PC-3 (cell line): ENCODE data around the gene GABRP. TPM values are rescaled to one million over a fixed set of nuclear protein-coding genes. Genes with fewer than 3 reads are reported as not detected.

Experiments used
- ATAC-seq: fragments of 200-7000 bp; cut with Tn5 transposase; 2 replicates; pipeline ENCODE4 v1.9.1; 2020; ENCODE audit warnings: mild to moderate bottlenecking, moderate library complexity
- BruUV-seq: library from RNA; stranded (reverse); fragments of 400-500 nt; replicated peaks from 2 replicates; lab custom pipeline; 2021; lab: Mats Ljungman, UMichigan
- CTCF ChIA-PET: fragments of 300-600 bp; sonication (Branson Sonifier 250); formaldehyde crosslinking; loops from one replicate; lab custom pipeline; 2022; ENCODE audit warnings: antibody characterized with exemption; lab: Charles Lee
- POLR2A ChIA-PET: fragments of 300-600 bp; sonication (Branson Sonifier 250); formaldehyde crosslinking; loops from one replicate; lab custom pipeline; 2022; ENCODE audit warnings: antibody characterized with exemption; ENCODE audit not compliant: unreplicated experiment; lab: Charles Lee
- DNase-seq: peaks from one replicate; pipeline ENCODE4 v3.0.0-alpha.2; 2015
- H2AFZ ChIP-seq: fragments of 300-600 bp; sonication (generic); 2 replicates; pipeline ENCODE4 v1.6.0; 2016; ENCODE audit warnings: antibody characterized with exemption, low read length
- H3F3A ChIP-seq: fragments of 300-600 bp; sonication (generic); one replicate; pipeline ENCODE4 v1.6.0; 2017; ENCODE audit warnings: antibody characterized with exemption, low read length, control low read depth, mild to moderate bottlenecking; ENCODE audit not compliant: unreplicated experiment
- H3K27ac ChIP-seq: fragments of 300-600 bp; sonication (generic); 2 replicates; pipeline ENCODE4 v1.5.1; 2016; ENCODE audit warnings: mild to moderate bottlenecking, low read length
- H3K27me3 ChIP-seq: fragments of 300-600 bp; sonication (generic); 2 replicates; pipeline ENCODE4 v1.6.1; 2016; ENCODE audit warnings: low read length, mixed read lengths
- H3K36me3 ChIP-seq: fragments of 300-600 bp; sonication (generic); 2 replicates; pipeline ENCODE4 v1.6.1; 2016; ENCODE audit warnings: low read depth, mixed run types, low read length, mixed read lengths
- H3K4me1 ChIP-seq: fragments of 300-600 bp; sonication (generic); 2 replicates; pipeline ENCODE4 v1.5.1; 2016; ENCODE audit warnings: low read length; ENCODE audit not compliant: insufficient read depth
- H3K4me2 ChIP-seq: fragments of 300-600 bp; sonication (generic); 2 replicates; pipeline ENCODE4 v1.6.0; 2016; ENCODE audit warnings: low read length
- H3K4me3 ChIP-seq: fragments of 300-600 bp; sonication (generic); 2 replicates; pipeline ENCODE4 v1.5.1; 2016; ENCODE audit warnings: mild to moderate bottlenecking, low read length, mixed read lengths
- H3K79me2 ChIP-seq: fragments of 300-600 bp; sonication (generic); 2 replicates; pipeline ENCODE4 v1.6.1; 2017; ENCODE audit warnings: low read length, mixed read lengths
- H3K9ac ChIP-seq: fragments of 300-600 bp; sonication (generic); 2 replicates; pipeline ENCODE4 v1.6.0; 2016; ENCODE audit warnings: mild to moderate bottlenecking, low read length
- H3K9me2 ChIP-seq: fragments of 300-600 bp; sonication (generic); replicated peaks from 2 replicates; pipeline ENCODE4 v1.6.1; 2016; ENCODE audit warnings: mixed run types, low read length, mixed read lengths
- H3K9me3 ChIP-seq: fragments of 300-600 bp; sonication (generic); 2 replicates; pipeline ENCODE4 v1.6.1; 2016; ENCODE audit warnings: low read length, mixed read lengths
- H4K20me1 ChIP-seq: fragments of 300-600 bp; sonication (generic); 2 replicates; pipeline ENCODE4 v1.6.1; 2016; ENCODE audit warnings: low read length, mixed read lengths
- EZH2 ChIP-seq: fragments of 300-600 bp; sonication (generic); IDR thresholded peaks from one replicate; pipeline ENCODE4 v1.6.1; 2017; ENCODE audit warnings: antibody characterized with exemption, mild to moderate bottlenecking, low read length; ENCODE audit not compliant: unreplicated experiment
- EZH2phosphoT487 ChIP-seq: fragments of 300-600 bp; sonication (generic); IDR thresholded peaks from 2 replicates; pipeline ENCODE4 v1.6.1; 2018; ENCODE audit warnings: mild to moderate bottlenecking, antibody characterized with exemption, low read length, borderline replicate concordance
- intact Hi-C: fragments of 100-400 bp; cut with micrococcal nuclease; formaldehyde crosslinking; loops from 2 replicates; pipeline ENCODE4 v1.9.0; 2023
- total RNA-seq: library from RNA; depleted of rRNA; stranded (reverse); fragments of >200 nt; gene quantifications from 2 replicates; pipeline ENCODE4 v1.2.3, GENCODE V29; 2014
- TF ChIP-seq, protein P1 (sequence below): fragments of 300-600 bp; sonication (generic); conservative IDR thresholded peaks from 2 replicates; pipeline ENCODE4 v1.5.1; 2017; ENCODE audit warnings: antibody characterized with exemption, low read depth, mild to moderate bottlenecking, low read length

The GABRP gene
- total RNA-seq, 1 experiment from 2014 or later = not detected

DNA sequence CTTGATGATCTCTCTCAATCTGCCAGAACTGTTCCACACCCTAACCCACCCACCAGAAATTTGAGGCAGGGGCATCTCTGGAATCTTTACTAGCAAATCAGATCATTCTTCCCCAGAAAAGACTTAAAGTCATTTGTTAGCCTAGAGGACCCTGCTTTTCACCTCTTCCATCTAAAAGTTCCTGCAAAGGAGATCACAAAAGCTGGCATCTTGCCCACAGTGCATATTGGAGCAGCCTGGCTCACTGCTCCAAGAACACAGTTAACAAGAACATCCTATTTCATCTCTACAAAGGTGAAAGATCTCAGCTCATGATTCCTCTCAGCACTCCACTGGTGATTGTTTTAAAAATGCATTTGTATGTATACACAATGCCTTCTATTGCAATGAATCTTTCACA, 36.3 kb downstream of the GABRP start:
- DNase-seq (no peak), ATAC-seq (no peak)
- no peaks in the 10 kb centered on the region for H3K9me2 ChIP-seq
- no peak overlapping the region for H3K27ac ChIP-seq
- H3K36me3 ChIP-seq = no peaks in the 10 kb centered on the region
- H3K79me2 ChIP-seq = no peaks in the 10 kb centered on the region
- BruUV-seq = no TSS peak
- H2AFZ ChIP-seq = no peak overlapping the region
- POLR2A ChIA-PET = no interaction called here
- intact Hi-C loops = no loop called here
- no peaks in the 10 kb centered on the region for H3K9me3 ChIP-seq
- H4K20me1 ChIP-seq = no peaks in the 10 kb centered on the region
- no peak overlapping the region for H3K9ac ChIP-seq
- CTCF ChIA-PET = no interaction called here
- H3K4me2 ChIP-seq = no peak overlapping the region
- H3K4me3 ChIP-seq = no peak overlapping the region
- TF ChIP-seq EZH2 (no peak), EZH2phosphoT487 (no peak)
- TF ChIP-seq, protein P1, sequence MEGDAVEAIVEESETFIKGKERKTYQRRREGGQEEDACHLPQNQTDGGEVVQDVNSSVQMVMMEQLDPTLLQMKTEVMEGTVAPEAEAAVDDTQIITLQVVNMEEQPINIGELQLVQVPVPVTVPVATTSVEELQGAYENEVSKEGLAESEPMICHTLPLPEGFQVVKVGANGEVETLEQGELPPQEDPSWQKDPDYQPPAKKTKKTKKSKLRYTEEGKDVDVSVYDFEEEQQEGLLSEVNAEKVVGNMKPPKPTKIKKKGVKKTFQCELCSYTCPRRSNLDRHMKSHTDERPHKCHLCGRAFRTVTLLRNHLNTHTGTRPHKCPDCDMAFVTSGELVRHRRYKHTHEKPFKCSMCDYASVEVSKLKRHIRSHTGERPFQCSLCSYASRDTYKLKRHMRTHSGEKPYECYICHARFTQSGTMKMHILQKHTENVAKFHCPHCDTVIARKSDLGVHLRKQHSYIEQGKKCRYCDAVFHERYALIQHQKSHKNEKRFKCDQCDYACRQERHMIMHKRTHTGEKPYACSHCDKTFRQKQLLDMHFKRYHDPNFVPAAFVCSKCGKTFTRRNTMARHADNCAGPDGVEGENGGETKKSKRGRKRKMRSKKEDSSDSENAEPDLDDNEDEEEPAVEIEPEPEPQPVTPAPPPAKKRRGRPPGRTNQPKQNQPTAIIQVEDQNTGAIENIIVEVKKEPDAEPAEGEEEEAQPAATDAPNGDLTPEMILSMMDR = no peak
- H3F3A ChIP-seq = no peaks in the 10 kb centered on the region
- no peaks in the 10 kb centered on the region for H3K27me3 ChIP-seq
- H3K4me1 ChIP-seq = no peaks in the 10 kb centered on the region

DNA sequence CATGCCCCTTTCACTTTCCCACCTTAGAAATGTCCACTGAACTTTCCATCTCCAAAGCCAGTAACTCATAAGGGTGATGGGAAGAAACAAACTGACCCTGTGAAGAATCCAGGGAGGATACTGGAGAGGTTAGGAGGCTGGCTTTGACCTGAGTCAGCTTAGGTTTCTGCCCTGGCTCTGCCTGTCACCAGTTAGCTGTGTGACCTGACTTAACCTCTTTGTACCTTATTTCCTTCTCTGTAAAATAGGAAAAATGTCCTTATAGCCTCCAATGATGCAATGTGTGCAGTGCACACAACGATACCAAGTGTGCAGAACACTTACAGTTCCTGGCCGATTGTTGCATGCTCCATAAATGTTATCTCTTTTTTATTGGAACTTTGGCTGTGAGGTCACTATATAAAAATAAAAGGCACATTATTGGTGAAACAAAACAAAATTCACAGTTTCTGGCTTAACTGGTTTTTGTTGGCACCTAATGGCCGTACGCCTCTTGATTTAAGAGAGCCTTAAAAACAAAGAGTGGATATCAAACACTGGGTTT, 37.8 kb downstream of the GABRP start:
- no peak overlapping the region for H3K9ac ChIP-seq
- POLR2A ChIA-PET = no interaction called here
- no peak overlapping the region for H3K4me2 ChIP-seq
- no peak overlapping the region for H3K27ac ChIP-seq
- no peak for TF ChIP-seq EZH2phosphoT487
- TF ChIP-seq EZH2 = no peak
- TF ChIP-seq, protein P1 = no peak
- no peaks in the 10 kb centered on the region for H3K4me1 ChIP-seq
- no peaks in the 10 kb centered on the region for H3K79me2 ChIP-seq
- DNase-seq (no peak), ATAC-seq (no peak)
- H4K20me1 ChIP-seq = no peaks in the 10 kb centered on the region
- no peak overlapping the region for H2AFZ ChIP-seq
- no peak overlapping the region for H3K4me3 ChIP-seq
- H3K27me3 ChIP-seq = no peaks in the 10 kb centered on the region
- no peaks in the 10 kb centered on the region for H3K9me2 ChIP-seq
- intact Hi-C loops = no loop called here
- CTCF ChIA-PET = no interaction called here
- H3F3A ChIP-seq = no peaks in the 10 kb centered on the region
- H3K9me3 ChIP-seq = no peaks in the 10 kb centered on the region
- BruUV-seq = no TSS peak
- H3K36me3 ChIP-seq = no peaks in the 10 kb centered on the region

DNA sequence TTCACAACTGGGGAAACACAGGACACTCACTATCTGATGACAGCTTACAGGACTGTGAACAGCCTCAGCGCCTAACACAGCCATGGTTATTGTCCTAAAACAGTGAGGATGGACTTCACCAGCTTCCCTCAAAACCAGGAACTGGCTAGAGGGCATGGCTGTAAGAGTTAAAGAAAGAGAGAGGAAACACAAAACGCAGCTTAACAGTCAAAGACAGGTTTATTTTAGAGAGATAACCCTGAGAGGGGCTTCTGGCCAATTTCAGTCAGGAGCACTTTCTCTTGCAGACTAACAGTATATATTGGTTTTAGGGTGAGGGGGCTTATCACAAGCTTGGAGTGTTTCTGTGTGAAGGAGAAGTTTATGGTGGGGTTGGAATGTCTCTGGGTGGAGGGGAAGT, 42.6 kb downstream of the GABRP start:
- no peak overlapping the region for H3K4me2 ChIP-seq
- intact Hi-C loops = no loop called here
- H3K4me3 ChIP-seq = no peak overlapping the region
- no peaks in the 10 kb centered on the region for H3K27me3 ChIP-seq
- CTCF ChIA-PET = no interaction called here
- H3K79me2 ChIP-seq = no peaks in the 10 kb centered on the region
- no peaks in the 10 kb centered on the region for H3K9me2 ChIP-seq
- TF ChIP-seq EZH2 (no peak), EZH2phosphoT487 (no peak)
- TF ChIP-seq, protein P1 = no peak
- no peak overlapping the region for H3K9ac ChIP-seq
- POLR2A ChIA-PET = no interaction called here
- ATAC-seq = no peak
- no peak overlapping the region for H3K27ac ChIP-seq
- no TSS peak for BruUV-seq
- no peaks in the 10 kb centered on the region for H4K20me1 ChIP-seq
- no peak overlapping the region for H2AFZ ChIP-seq
- H3K4me1 ChIP-seq = no peaks in the 10 kb centered on the region
- no peak for DNase-seq
- no peaks in the 10 kb centered on the region for H3K36me3 ChIP-seq
- H3K9me3 ChIP-seq = no peaks in the 10 kb centered on the region
- H3F3A ChIP-seq = no peaks in the 10 kb centered on the region
